ENCODE data around the gene PAK1. TPM values are rescaled to one million over a fixed set of nuclear protein-coding genes. Genes with fewer than 3 reads are reported as not detected.

Gene PAK1
- total and polyA plus RNA-seq, 10 of the 15 experiments (the other 5 are each of a cell fraction or from before 2014, with no cell fraction given), result 43.8 to 321 (median 110) TPM

- TF ChIP-seq, protein P1, sequence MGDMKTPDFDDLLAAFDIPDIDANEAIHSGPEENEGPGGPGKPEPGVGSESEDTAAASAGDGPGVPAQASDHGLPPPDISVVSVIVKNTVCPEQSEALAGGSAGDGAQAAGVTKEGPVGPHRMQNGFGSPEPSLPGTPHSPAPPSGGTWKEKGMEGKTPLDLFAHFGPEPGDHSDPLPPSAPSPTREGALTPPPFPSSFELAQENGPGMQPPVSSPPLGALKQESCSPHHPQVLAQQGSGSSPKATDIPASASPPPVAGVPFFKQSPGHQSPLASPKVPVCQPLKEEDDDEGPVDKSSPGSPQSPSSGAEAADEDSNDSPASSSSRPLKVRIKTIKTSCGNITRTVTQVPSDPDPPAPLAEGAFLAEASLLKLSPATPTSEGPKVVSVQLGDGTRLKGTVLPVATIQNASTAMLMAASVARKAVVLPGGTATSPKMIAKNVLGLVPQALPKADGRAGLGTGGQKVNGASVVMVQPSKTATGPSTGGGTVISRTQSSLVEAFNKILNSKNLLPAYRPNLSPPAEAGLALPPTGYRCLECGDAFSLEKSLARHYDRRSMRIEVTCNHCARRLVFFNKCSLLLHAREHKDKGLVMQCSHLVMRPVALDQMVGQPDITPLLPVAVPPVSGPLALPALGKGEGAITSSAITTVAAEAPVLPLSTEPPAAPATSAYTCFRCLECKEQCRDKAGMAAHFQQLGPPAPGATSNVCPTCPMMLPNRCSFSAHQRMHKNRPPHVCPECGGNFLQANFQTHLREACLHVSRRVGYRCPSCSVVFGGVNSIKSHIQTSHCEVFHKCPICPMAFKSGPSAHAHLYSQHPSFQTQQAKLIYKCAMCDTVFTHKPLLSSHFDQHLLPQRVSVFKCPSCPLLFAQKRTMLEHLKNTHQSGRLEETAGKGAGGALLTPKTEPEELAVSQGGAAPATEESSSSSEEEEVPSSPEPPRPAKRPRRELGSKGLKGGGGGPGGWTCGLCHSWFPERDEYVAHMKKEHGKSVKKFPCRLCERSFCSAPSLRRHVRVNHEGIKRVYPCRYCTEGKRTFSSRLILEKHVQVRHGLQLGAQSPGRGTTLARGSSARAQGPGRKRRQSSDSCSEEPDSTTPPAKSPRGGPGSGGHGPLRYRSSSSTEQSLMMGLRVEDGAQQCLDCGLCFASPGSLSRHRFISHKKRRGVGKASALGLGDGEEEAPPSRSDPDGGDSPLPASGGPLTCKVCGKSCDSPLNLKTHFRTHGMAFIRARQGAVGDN (IDR thresholded peaks at IDR 0.05), result 0 out of 2 replicates have a peak, but pooled peaks have one; percentile 22
- TF ChIP-seq IKZF2 (IDR thresholded peaks at IDR 0.05) (no peak), KDM1A (IDR thresholded peaks at IDR 0.05; ENCODE audit: borderline replicate concordance) (no peak), JUND (IDR thresholded peaks at IDR 0.05; ENCODE audit: low read depth, low read length) (no peak)
- TF ChIP-seq, protein P2, sequence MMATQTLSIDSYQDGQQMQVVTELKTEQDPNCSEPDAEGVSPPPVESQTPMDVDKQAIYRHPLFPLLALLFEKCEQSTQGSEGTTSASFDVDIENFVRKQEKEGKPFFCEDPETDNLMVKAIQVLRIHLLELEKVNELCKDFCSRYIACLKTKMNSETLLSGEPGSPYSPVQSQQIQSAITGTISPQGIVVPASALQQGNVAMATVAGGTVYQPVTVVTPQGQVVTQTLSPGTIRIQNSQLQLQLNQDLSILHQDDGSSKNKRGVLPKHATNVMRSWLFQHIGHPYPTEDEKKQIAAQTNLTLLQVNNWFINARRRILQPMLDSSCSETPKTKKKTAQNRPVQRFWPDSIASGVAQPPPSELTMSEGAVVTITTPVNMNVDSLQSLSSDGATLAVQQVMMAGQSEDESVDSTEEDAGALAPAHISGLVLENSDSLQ (IDR thresholded peaks at IDR 0.05), result no peak
Observed at GRCh38 chr11:77441426-77441825, 32.5 kb downstream of the PAK1 start (continued).

- no TSS peak for BruUV-seq (replicated peaks)
- POLR2A ChIA-PET, result interaction anchor here (1.0 to 5.5 kb wide), 6 partner anchors 8 to 30 kb away, joined by 4 to 33 read pairs (median 12); no protein-coding TSS in a partner anchor
- TF ChIP-seq SREBF1 (IDR thresholded peaks at IDR 0.05; ENCODE audit: low read length), result no peak
- TF ChIP-seq PAX5 (IDR thresholded peaks at IDR 0.05; ENCODE audit: borderline replicate concordance, low read depth, low read length), result no peak
- TF ChIP-seq CBX5 (IDR thresholded peaks at IDR 0.05; ENCODE audit: low read depth), result no peak
- no peak for TF ChIP-seq RBBP5 (conservative IDR thresholded peaks at IDR 0.05)
- no peak for TF ChIP-seq CREM (IDR thresholded peaks at IDR 0.05; ENCODE audit: low read depth)
- no peak for TF ChIP-seq ATF3 (IDR thresholded peaks at IDR 0.05; ENCODE audit: borderline replicate concordance, extremely low read depth, low read depth, low read length)
- no peak for TF ChIP-seq RFX5 (IDR thresholded peaks at IDR 0.05; ENCODE audit: low read depth, low read length)
- TF ChIP-seq, protein P3, sequence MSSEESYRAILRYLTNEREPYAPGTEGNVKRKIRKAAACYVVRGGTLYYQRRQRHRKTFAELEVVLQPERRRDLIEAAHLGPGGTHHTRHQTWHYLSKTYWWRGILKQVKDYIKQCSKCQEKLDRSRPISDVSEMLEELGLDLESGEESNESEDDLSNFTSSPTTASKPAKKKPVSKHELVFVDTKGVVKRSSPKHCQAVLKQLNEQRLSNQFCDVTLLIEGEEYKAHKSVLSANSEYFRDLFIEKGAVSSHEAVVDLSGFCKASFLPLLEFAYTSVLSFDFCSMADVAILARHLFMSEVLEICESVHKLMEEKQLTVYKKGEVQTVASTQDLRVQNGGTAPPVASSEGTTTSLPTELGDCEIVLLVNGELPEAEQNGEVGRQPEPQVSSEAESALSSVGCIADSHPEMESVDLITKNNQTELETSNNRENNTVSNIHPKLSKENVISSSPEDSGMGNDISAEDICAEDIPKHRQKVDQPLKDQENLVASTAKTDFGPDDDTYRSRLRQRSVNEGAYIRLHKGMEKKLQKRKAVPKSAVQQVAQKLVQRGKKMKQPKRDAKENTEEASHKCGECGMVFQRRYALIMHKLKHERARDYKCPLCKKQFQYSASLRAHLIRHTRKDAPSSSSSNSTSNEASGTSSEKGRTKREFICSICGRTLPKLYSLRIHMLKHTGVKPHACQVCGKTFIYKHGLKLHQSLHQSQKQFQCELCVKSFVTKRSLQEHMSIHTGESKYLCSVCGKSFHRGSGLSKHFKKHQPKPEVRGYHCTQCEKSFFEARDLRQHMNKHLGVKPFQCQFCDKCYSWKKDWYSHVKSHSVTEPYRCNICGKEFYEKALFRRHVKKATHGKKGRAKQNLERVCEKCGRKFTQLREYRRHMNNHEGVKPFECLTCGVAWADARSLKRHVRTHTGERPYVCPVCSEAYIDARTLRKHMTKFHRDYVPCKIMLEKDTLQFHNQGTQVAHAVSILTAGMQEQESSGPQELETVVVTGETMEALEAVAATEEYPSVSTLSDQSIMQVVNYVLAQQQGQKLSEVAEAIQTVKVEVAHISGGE (CRISPR knock-in tag; IDR thresholded peaks at IDR 0.05), result no peak
- no peak for TF ChIP-seq BHLHE40 (IDR thresholded peaks at IDR 0.05; ENCODE audit: borderline replicate concordance in 1 of 2, low read depth in 2 of 2, low read length in 1 of 2)
Observed at GRCh38 chr11:77440678-77441077, 33.2 kb downstream of the PAK1 start.

More at GRCh38 chr11:77440678-77441077, 33.2 kb downstream of the PAK1 start:
- Histone ChIP-seq H3K9ac (ENCODE audit: control insufficient read depth, insufficient read depth, low read length) (no peak overlapping the region), H2AFZ (ENCODE audit: control insufficient read depth, low read depth, low read length) (no peak overlapping the region), H4K20me1 (ENCODE audit: control insufficient read depth, insufficient read depth) (no peaks in the 10 kb centered on the region), H3K4me3 (no peak overlapping the region), H3K4me1 (ENCODE audit: control insufficient read depth, insufficient read depth, low read length) (peaks cover 69% of the 10 kb centered on the region), H3K9me3 (replicated peaks; ENCODE audit: control insufficient read depth, insufficient read depth, low read length) (no peaks in the 10 kb centered on the region), H3K79me2 (ENCODE audit: control insufficient read depth, insufficient read depth, low read length) (peaks cover 72% of the 10 kb centered on the region), H3K4me2 (ENCODE audit: control insufficient read depth, insufficient read depth) (no peak overlapping the region), H3K36me3 (ENCODE audit: control insufficient read depth in 2 of 2, insufficient read depth in 2 of 2, low read length in 1 of 2) (no peaks in the 10 kb centered on the region), H3K27me3 (replicated peaks in 1 of 2; ENCODE audit: control insufficient read depth in 2 of 2, insufficient read depth in 2 of 2, low read length in 1 of 2) (no peaks in the 10 kb centered on the region), H3K27ac (ENCODE audit: control insufficient read depth, insufficient read depth) (0 out of 2 replicates have a peak overlapping the region, but pooled peaks have one; percentile 82)
- ATAC-seq (no peak), DNase-seq (ENCODE audit: low read depth, low spot score) (no peak), FAIRE-seq (no peak)
- ChIA-PET SMC1A (ENCODE audit: uncharacterized antibody, unreplicated experiment) (interaction anchor here (0.8 to 4.7 kb wide), 12 partner anchors 9 to 42 kb away, joined by 3 to 28 read pairs (median 6); partner anchors contain the start of gene PAK1), CTCF (interaction anchor here (0.6 to 3.0 kb wide), 9 partner anchors 10 to 107 kb away, joined by 3 to 22 read pairs (median 4); no protein-coding TSS in a partner anchor), RAD21 (ENCODE audit: unreplicated experiment) (interaction anchor here (0.9 to 4.9 kb wide), 7 partner anchors 9 to 40 kb away, joined by 3 to 28 read pairs (median 6); partner anchors contain the start of gene PAK1)
- in situ Hi-C loops (cut with MboI), result no loop called here
- intact Hi-C loops (cut with micrococcal nuclease; ENCODE audit: unreplicated experiment), result no loop called here

Data from GM12878 (cell line).